ENCODE data around the gene ARAP3. TPM values are rescaled to one million over a fixed set of nuclear protein-coding genes. Genes with fewer than 3 reads are reported as not detected.

The ARAP3 gene
- total and polyA plus RNA-seq, 2 donors (not counting 3 experiments of a cell fraction or from before 2014, with no cell fraction given): 60.6 to 136 TPM

GRCh38 chr5:141705469-141705868, 23.4 kb upstream of the ARAP3 start:
- FAIRE-seq (no peak), DNase-seq (ENCODE audit: low read depth, low spot score) (no peak)
- intact Hi-C loops (cut with micrococcal nuclease) (no loop called here), dilution Hi-C loops (cut with MboI; ENCODE audit: extremely low pct_ligation_motif_present, low sequenced_read_pairs) (no loop called here)
- Histone ChIP-seq H3K9me1 (replicated peaks; ENCODE audit: control insufficient read depth, extremely low read depth, insufficient read depth, low read length) (no peaks in the 10 kb centered on the region), H3K79me2 (ENCODE audit: control insufficient read depth, insufficient read depth, low read length) (no peaks in the 10 kb centered on the region), H3K4me3 (replicated peaks in 1 of 3; ENCODE audit: insufficient read depth in 1 of 3, low read depth in 1 of 3, low read length in 3 of 3) (no peak overlapping the region), H3K4me2 (ENCODE audit: insufficient read depth, low read length) (no peak overlapping the region), H3K36me3 (ENCODE audit: control insufficient read depth in 2 of 2, extremely low read depth in 1 of 2, insufficient read depth in 2 of 2, low read length in 2 of 2) (no peaks in the 10 kb centered on the region), H3K9me3 (replicated peaks; ENCODE audit: control insufficient read depth, insufficient read depth, low read length) (no peaks in the 10 kb centered on the region), H3K27me3 (ENCODE audit: control insufficient read depth in 2 of 2, insufficient read depth in 2 of 2, low read length in 2 of 2) (peaks cover 24 to 33% of the 10 kb centered on the region in 2 experiments), H2AFZ (ENCODE audit: low read depth, low read length) (no peak overlapping the region), H3K27ac (ENCODE audit: insufficient read depth, low read depth, low read length) (no peak overlapping the region), H3K4me1 (ENCODE audit: control insufficient read depth, extremely low read depth, insufficient read depth, low read length) (peaks cover 5% of the 10 kb centered on the region), H3K9ac (replicated peaks; ENCODE audit: extremely low read depth, insufficient read depth, low read length) (no peak overlapping the region), H4K20me1 (replicated peaks; ENCODE audit: control insufficient read depth, extremely low read depth, insufficient read depth, low read length) (no peaks in the 10 kb centered on the region)
- no TSS peak for BruUV-seq (replicated peaks)
- CTCF ChIA-PET: interaction anchor here (3.9 kb wide), 1 partner anchor 173 kb away, joined by 12 read pairs; the partner anchor contains the start of gene PCDH1
- POLR2A ChIA-PET: no interaction called here
- TF ChIP-seq POLR2AphosphoS5 (IDR thresholded peaks at IDR 0.05; ENCODE audit: insufficient read depth, low read depth, low read length): no peak
- TF ChIP-seq GATA2 (IDR thresholded peaks at IDR 0.05; ENCODE audit: insufficient read depth, insufficient read length, low read depth, low read length): no peak
- TF ChIP-seq MAX (IDR thresholded peaks at IDR 0.05; ENCODE audit: insufficient read depth, insufficient read length): no peak
- TF ChIP-seq FOS (IDR thresholded peaks at IDR 0.05; ENCODE audit: borderline replicate concordance, insufficient read depth, low read length): no peak
- TF ChIP-seq POLR2A (IDR thresholded peaks at IDR 0.05; ENCODE audit: low read depth, low read length): no peak
- no peak for TF ChIP-seq JUN (IDR thresholded peaks at IDR 0.05; ENCODE audit: borderline replicate concordance, insufficient read depth, insufficient read length, low read depth)
- no peak for TF ChIP-seq CTCF (IDR thresholded peaks at IDR 0.05; ENCODE audit: extremely low read depth in 1 of 2, insufficient read depth in 1 of 2, low read depth in 1 of 2, low read length in 2 of 2)
- no peak for TF ChIP-seq EZH2 (IDR thresholded peaks at IDR 0.05; ENCODE audit: borderline replicate concordance, low read depth, low read length, severe bottlenecking)
- no peak for TF ChIP-seq MYC (IDR thresholded peaks at IDR 0.05; ENCODE audit: low read depth, low read length)

All from endothelial cell of umbilical vein (primary cell).